A549 (cell line): ENCODE measurements around the gene KRTAP4-4.

Source experiments
- CHD4 ChIP-seq: fragments of 200-600 bp; sonication (generic); IDR thresholded peaks from 2 replicates; pipeline ENCODE4 v1.6.1; 2016; ENCODE audit warnings: antibody characterized with exemption, mild to moderate bottlenecking, borderline replicate concordance
- CTCF ChIP-seq: fragments of >200 bp; sonication (Bioruptor Twin); formaldehyde crosslinking; IDR thresholded peaks from 3 replicates; pipeline ENCODE4 v1.5.1; 2016
- ELK1 ChIP-seq: fragments of 150-350 bp; IDR thresholded peaks from 2 replicates; pipeline ENCODE4 v1.6.1; 2014; ENCODE audit warnings: low read depth, mild to moderate bottlenecking, low read length
- POLR2A ChIP-seq: IDR thresholded peaks from 2 replicates; pipeline ENCODE4 v1.6.1; 2012; ENCODE audit warnings: mild to moderate bottlenecking, low read length
- RAD21 ChIP-seq, 2 experiments: fragments of >200 bp in 1 of 2; sonication (Bioruptor Twin) in 1 of 2; formaldehyde crosslinking in 1 of 2; IDR thresholded peaks in 1 of 2; conservative IDR thresholded peaks in 1 of 2; 2 replicates in 1 of 2; 3 replicates in 1 of 2; pipeline ENCODE4 v1.6.1; 2012 to 2018; ENCODE audit warnings: inconsistent platforms in 1 of 2

- TF ChIP-seq CTCF (no peak), CHD4 (no peak), RAD21 (conservative IDR thresholded peaks at IDR 0.05 in 1 of 2, IDR thresholded peaks at IDR 0.05 in 1 of 2) (no peak), POLR2A (no peak), ELK1 (no peak)
Observed at GRCh38 chr17:41116297-41116696, 44.3 kb downstream of the KRTAP4-4 start.
